ENCODE results near the gene REPS1. TPM values are rescaled to one million over a fixed set of nuclear protein-coding genes. Genes with fewer than 3 reads are reported as not detected.

Gene REPS1
- total RNA-seq, 1 experiment from 2014 or later: 74.4 TPM

- no peak overlapping the region for H3K56ac ChIP-seq (ENCODE audit: insufficient read length, low read depth, low read length)
- TF ChIP-seq CTCF (conservative IDR thresholded peaks at IDR 0.05): no peak
- H3K4me2 ChIP-seq (ENCODE audit: insufficient read depth, insufficient read length, low read length): no peak overlapping the region
- Mint-ChIP-seq H3K36me3 (ENCODE audit: insufficient read depth in 1 of 3, low read depth in 3 of 3) (no peaks in the 10 kb centered on the region; a peak in 1 of 7 replicates), H3K27ac (no peak overlapping the region; a peak in 1 of 7 replicates), H3K27me3 (ENCODE audit: low read depth) (no peaks in the 10 kb centered on the region), H3K4me1 (peaks cover 0 to 4% of the 10 kb centered on the region in 2 experiments; a peak in 1 of 4 replicates), H3K4me3 (no peak overlapping the region), H3K9me3 (no peaks in the 10 kb centered on the region; a peak in 1 of 5 replicates)
- no peaks in the 10 kb centered on the region for H3K4me1 ChIP-seq (ENCODE audit: insufficient read depth, low read length)
- no peak overlapping the region for H3K9ac ChIP-seq (ENCODE audit: extremely low read depth, insufficient read length, low read length)
- WGBS (ENCODE audit: extremely low coverage, insufficient read length, low lambda C conversion rate): no CpG with 5 or more reads among the region's 7 CpGs
- DNase-seq: no peak
- no peak overlapping the region for H2AFZ ChIP-seq (ENCODE audit: low read length)
- H2BK12ac ChIP-seq (ENCODE audit: insufficient read length, low read depth, low read length): no peak overlapping the region
- no peak overlapping the region for H3K18ac ChIP-seq (ENCODE audit: insufficient read length, low read depth, low read length)
- H2BK120ac ChIP-seq (ENCODE audit: low read depth, low read length, poor library complexity, severe bottlenecking): no peak overlapping the region
- H3K79me1 ChIP-seq (ENCODE audit: insufficient read depth, low read depth, low read length, poor library complexity, severe bottlenecking): no peaks in the 10 kb centered on the region
- no peak overlapping the region for H4K5ac ChIP-seq (ENCODE audit: insufficient read length, low read depth, low read length)
- no peak overlapping the region for H3T11ph ChIP-seq (ENCODE audit: low read length)
- H3K27me3 ChIP-seq (ENCODE audit: insufficient read depth, low read length): no peaks in the 10 kb centered on the region
- H3K23me2 ChIP-seq (ENCODE audit: insufficient read length, low read depth, low read length, poor library complexity, severe bottlenecking): no peaks in the 10 kb centered on the region
- H3K9me3 ChIP-seq (ENCODE audit: control insufficient read depth, low read depth, low read length): no peaks in the 10 kb centered on the region
- H2BK15ac ChIP-seq (ENCODE audit: low read depth, low read length): no peak overlapping the region
- no peak overlapping the region for H4K8ac ChIP-seq (replicated peaks; ENCODE audit: insufficient read length, low read depth, low read length)
- H4K20me1 ChIP-seq (ENCODE audit: control insufficient read depth, insufficient read depth, insufficient read length): no peaks in the 10 kb centered on the region
- H3K4ac ChIP-seq (ENCODE audit: low read depth, low read length): no peak overlapping the region
- no peaks in the 10 kb centered on the region for H3K79me2 ChIP-seq (ENCODE audit: insufficient read depth, low read length)
- H2BK5ac ChIP-seq (ENCODE audit: insufficient read length, low read length): no peak overlapping the region
- H3K23ac ChIP-seq (ENCODE audit: insufficient read length, low read depth, low read length): no peak overlapping the region
- no peak overlapping the region for H2BK20ac ChIP-seq (ENCODE audit: low read depth, low read length, poor library complexity, severe bottlenecking)
- no peak overlapping the region for H2AK5ac ChIP-seq (ENCODE audit: insufficient read length, low read length)
- H4K91ac ChIP-seq (ENCODE audit: insufficient read length, low read depth, low read length): no peak overlapping the region
- no peak overlapping the region for H3K27ac ChIP-seq (ENCODE audit: insufficient read length, low read depth, low read length)
- no peak overlapping the region for H3K14ac ChIP-seq (ENCODE audit: insufficient read depth, low read length)
These were observed 105.6 kb downstream of the REPS1 start for GRCh38 chr6:138882369-138883017.
